HG03064 (cell line): ENCODE data around the gene PTPN4.

Source experiments
- ATAC-seq: cut with Tn5 transposase; IDR thresholded peaks from one replicate; pipeline ENCODE4 v1.9.1; 2021; ENCODE audit warnings: low read depth; ENCODE audit not compliant: unreplicated experiment

PTPN4 gene

DNA sequence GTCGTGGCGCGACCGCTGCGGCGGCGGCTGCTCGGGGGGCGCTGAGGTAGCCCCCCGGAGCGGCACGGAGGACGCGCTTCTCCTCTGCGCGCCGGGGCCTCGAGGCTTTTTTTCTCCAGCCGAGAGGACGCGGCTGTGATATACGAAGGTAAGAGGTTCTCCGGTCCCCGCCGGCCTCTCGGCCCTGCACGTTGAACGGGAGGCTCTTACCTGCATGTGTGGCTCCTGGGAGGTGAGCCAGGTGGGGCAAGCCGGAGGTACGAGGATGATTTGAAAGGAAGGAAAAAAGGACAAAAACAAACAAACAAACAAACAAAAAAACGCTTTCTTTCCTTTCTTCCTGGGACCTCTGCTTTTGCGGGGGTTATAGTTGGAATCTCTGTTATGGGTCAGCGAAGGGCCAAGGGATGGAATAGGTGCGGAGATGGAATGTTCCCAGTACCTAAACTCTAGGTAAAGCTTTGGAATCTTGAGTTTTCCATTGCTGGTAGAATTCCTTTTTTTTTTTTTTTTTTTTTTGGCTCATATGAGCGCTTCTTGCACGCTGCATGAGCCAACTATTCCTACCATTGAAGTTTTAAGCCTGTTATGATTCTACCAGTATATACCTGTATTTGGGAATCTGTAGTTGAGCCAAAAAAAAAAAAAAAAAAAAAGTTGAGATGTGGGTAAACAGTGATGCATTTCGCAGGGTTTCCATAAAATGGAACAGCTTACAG is 674 bp downstream of the PTPN4 start:
- peak; percentile 21 for ATAC-seq

DNA sequence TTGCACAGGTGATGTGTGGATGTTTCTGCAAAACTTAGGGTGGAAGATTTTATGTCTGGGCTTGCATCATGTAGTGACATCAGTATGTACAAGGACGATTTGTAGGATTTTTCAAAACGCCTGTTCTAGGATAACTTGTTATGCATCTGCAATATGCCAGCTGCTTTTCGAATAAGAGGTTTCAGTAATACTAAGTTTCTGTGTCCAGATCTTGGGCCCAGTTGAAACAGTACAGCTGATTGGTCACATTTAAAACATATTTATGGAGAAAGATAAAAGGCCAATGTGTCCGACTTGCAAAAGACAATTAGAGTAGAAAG is 1.2 kb downstream of the PTPN4 start:
- no peak for ATAC-seq

DNA sequence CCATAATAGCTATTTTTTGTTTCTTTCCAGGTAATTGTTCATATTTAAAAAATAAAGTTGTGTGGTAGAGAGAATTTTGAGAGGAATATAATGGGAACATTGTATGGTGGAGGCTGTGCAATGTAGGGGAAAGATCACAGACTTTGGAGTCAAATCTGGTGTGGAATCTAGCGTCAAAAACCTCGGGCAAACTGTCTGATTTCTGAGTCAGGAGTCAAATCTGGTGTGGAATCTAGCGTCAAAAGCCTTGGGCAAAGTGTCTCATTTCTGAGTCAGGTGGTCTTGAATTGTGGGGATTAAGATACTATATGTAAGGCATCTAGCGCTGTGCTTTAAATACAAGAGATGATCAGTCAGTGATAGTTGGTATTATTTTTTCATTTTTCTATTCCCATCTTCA is 5.1 kb downstream of the PTPN4 start:
- ATAC-seq, result no peak

DNA sequence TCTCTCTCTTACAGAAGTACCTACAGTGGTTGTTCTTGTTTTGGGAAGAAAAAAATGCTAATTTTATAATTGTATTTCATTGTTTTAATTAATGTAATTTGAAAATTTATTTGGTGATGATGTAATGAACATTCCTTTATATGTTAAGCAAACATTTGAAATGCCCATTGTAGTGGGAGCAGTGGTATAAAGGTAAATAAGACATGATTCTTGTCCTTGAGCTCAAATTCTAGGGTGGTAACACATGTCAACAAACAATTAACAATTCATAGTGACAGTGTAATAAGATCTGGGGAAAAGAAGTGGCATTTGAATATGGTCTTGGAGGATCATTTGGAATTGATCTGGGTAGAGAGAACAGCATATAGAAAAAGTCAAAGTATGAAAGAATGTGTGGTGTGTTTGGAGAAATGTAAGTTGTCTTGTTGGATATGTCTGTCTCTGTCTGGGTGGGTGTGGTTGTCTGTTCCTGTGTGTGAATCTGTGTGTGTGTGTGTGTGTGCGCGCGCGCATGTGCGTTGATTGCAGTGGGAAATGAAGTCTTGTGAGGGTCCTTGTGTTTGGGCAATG is 5.8 kb downstream of the PTPN4 start:
- no peak for ATAC-seq

DNA sequence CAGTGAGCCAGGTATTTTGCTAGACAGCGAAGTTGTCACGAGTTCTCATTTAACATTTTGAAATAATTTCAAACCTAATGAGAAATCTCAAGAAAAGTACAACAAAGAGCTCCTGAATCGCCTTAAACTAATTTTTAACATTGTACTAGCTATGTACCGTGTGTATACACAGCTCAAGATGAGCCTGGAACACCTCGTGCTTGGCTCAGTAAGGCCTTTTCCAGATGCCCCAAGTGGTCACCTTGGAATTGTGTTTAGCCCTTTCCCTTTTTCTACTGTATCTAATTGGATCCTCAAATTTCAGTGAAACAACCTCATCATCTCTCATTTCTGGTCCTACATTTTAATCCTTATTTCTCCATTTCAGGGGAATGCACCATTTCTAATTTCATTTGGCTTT is 7.2 kb downstream of the PTPN4 start:
- ATAC-seq, result no peak

DNA sequence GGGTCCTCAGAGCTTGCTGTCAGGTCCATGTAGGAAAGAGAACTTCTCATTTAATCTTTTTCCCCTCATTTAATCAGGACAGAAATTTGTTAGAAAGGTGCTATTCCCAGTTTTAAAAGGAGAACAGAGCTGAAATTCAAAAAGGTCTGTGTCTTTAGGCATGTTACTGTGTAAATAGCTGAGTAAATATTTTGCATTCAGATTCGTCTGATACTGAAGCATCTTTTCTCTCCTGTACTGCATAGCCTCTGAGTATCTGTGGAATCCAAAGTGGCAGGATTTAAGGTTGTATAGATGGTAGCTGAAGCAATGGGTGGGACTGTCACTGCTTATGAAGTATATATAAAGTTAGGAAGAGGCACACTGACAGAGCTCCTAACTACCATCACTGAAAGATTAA is 9.0 kb downstream of the PTPN4 start:
- ATAC-seq, result no peak

DNA sequence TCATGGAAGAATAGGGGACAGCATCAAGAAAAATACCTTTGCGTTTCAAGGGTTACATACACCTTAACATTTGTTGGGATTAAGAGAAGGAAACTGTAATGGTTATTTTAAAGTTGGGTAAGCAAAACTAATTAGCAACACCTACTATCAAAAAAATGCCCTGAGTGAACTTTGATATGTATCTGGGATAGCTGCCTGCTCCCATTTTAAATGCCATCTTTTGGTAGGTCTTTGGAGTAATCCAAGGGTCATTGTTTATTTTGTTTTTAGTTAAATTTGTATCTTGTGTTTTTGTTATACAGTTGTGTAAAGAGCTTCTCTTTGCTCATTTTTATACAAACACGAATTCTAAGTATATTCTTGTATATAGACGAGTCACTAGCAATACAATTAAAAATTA is 9.9 kb downstream of the PTPN4 start:
- ATAC-seq, result no peak

DNA sequence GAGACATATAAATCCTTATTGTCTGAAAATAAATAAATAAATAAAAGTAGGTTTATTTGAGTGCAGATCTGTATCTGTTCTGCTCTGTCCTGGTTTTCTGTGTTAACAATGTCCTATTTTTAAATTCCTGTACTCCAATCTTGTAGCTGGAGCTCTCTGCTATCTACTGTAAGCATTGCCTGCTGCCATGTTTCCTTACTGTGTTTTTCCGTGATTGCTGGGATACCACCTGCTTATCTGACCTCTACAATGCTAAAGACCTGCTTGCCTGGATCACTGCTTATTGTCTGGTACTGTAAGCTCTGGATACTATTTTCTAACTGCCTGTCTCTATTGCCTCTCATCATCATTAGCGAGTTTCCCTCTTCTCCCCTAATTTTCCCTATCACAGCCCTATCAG is 11.6 kb downstream of the PTPN4 start:
- ATAC-seq, result no peak

DNA sequence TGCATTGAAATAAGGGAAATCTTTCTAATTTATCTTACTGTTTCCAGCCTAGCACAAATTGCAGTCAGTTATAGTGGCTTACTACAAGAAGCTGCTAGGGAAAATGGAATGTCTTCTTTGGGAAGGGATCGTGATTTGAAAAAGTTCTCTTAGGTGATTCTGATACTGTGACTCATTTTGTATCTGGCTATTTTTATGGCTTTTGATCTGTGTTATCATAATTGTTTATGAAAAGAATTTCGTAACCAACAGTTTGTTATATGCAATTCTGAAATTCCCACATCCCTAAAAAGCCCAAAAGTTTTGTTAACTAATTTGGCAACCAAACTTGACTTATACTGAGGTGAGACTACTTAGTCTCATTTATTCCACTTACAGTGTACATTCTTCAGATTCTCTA is 12.4 kb downstream of the PTPN4 start:
- ATAC-seq, result no peak

DNA sequence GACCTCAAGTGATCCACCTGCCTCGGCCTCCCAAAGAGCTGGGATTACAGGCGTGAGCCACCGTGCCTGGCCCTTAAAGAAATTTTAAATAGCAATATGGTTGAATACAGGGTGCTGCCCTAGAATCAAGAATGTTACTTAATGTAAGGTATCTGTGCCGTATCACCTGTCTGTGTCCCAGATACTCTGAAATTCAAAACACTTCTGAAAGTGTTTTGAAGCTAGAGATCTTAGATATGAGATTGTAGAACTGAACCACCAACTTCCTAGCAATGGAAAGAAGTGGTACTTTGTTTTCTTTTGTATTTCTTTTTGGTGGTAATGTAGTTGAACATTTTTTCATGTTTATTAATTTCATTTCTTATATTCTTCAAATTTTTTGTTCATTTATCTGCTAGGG is 13.0 kb downstream of the PTPN4 start:
- no peak for ATAC-seq

DNA sequence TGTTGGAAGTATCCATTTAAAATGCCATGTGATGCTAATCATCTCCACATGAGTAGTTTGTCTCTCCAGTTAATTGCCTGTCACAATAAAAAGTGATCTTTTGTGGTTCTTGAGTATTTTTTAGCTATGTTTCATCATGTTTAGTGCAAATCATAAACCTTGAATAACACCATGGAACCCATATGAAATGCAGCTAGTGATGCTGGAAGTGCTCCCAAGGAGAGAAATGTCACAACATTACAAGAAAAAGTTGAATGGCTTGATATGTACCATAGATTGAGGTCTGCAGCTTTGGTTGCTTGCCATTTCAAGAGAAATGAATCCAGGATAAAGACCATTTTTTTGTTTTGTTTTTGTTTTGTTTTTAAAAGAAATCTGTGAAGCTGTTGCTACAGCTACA is 14.3 kb downstream of the PTPN4 start:
- ATAC-seq, result no peak

DNA sequence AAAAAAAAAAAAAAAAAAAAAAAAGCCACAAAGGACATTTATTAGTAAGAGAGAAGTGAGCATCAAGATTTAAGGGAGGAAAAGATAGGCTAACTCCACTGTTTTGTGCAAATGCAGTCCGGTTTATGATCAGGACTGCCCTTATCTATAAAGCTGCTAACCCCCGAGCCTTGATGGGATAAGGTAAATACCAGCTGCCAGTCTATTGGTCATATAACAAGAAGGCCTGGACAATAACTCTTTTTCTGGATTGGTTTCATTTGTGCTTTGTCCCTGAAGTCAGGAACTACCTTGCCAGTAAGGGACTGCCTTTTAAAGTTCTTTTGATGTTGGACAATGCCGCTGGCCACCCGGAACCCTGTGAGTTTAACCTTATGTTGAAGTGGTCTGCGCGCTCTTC is 15.4 kb downstream of the PTPN4 start:
- ATAC-seq, result no peak

DNA sequence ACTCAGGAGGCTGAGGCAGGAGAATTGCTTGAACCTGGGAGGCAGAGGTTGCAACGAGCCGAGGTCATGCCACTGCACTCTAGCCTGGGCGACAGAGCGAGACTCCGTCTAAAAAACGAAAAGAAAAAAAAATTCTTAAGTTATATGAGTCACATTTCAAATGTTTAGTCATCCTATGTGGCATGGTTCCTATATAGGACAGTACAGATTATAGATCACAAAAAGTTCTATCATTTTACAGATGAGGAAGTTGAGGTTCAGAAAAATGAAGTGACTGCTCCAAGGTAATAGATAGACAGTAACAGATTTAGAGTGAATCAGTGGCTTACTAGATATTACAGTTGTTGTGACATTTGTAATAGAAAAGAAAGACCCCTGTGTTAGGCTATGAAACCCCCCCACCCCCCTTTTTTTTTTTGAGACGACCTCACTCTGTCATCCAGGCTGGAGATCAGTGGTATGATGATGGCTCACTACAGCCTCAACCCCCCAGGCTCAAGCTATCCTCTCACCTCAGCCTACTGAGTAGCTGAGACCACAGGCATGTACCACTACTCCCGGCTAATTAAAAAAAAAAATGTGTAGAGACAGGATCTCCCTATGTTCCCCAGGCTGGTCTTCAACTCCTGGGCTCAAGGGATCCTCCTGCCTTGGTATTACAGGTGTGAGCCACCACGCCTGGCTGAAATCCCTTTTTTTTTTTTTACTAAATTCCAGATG is 22.7 kb downstream of the PTPN4 start:
- ATAC-seq, result no peak

DNA sequence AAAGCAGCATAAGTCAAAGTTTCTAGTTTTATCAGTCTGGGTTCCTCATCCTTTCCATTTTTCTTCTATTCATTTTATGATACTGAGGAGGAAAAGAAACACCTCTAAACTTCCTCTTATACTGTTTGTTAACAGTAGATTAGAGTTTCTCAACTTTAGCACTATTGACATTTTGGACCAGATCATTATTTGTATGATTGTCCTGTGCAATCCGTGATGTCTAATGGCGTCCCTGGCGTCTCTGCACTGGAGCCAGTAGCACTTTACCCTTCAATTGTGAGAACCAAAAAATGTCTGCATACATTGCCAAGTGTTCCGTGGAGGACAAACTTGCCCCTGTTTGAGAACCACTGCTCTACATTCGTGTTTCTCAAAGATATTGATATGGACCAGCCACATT is 25.2 kb downstream of the PTPN4 start:
- no peak for ATAC-seq

DNA sequence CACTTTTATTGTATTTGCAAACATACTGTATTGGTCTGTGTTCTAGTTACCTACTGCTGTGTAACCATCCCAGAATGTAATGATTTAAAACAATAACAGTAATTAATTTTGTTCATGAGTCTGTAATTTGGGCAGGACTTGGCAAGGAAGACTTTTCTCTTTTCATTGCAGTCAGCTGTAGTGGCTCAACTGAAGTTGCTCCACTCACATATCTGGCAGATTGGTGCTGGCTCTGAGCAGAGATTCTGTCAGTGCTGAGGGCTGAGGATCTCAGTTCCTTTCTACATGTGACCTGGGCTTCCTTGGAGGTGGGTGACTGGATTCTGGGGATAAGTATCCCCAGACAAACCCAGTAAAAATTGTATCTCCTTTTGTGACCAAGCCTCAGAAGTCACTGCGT is 26.6 kb downstream of the PTPN4 start:
- ATAC-seq, result no peak

DNA sequence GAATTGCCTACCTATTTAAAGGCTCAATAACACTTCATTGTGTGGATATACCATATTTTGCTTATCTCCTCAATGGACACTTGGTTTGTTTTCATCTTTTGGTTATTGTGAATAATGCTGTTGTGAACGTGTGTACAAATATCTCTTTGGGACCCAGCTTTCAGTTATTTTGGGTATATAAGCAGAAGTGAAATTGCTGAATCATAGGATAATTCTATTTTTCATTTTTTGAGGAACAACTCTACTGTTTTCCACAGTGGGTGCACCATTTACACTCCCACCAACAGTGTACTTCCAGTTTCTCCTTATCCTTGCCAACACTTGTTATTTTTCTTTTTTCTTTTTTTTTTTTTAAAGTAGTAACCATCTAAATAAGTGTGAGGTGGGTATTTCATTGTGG is 29.0 kb downstream of the PTPN4 start:
- no peak for ATAC-seq

DNA sequence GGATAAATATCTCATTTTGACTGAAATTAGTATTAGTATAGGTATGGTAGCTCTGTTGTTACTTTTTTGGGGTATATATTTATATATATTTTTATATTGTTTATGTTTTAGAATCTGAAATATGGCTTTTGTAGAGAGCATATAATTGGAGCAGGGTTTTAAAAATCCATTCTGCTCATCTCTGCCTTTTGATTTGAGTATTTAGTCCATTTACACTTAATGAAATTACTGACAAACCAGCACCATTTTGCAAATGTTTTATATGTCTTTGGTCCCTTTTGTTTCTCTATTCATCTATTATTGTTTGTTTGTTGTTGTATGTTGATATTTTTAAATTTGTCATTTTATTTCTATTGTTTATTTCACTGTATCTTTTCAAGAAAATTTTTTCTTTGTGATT is 30.7 kb downstream of the PTPN4 start:
- ATAC-seq, result no peak

DNA sequence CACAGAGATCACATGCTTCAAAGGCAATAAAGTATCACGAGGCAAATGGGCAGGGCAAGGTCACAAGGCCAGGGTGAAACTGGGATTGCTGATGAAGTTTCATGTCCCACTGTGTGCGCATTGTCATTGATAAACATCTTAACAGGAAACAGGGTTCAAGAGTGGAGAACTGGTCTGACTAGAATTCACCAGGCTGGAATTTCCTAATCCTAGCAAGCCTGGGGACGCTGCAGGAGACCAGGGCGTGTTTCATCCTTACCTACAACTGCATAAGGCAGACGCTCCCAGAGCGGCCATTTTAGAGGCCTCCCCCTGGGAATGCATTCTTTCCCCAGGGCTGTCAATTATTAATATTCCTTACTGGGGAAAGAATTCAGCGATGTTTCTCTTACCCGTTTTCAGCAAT is 33.2 kb downstream of the PTPN4 start:
- no peak for ATAC-seq

DNA sequence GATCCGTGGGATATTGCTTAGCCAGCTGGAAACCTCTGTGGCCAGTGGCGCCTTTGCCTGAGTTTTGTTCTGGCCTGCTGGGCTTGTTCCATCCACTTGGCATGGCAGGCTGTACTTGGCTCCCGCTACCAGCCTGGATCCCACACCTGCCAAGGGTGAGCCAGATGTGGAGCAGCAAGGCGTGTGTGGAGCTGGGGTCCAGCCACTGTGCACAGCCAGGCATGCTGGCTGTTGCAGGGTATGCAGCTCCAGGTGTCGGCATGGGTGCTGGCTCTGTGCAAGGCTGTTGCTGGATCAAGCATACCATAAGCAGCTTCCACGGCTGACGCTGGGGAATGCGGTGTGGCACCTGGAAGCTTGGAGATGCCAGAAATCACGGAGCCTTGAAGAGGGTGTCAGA is 34.5 kb downstream of the PTPN4 start:
- ATAC-seq, result no peak

DNA sequence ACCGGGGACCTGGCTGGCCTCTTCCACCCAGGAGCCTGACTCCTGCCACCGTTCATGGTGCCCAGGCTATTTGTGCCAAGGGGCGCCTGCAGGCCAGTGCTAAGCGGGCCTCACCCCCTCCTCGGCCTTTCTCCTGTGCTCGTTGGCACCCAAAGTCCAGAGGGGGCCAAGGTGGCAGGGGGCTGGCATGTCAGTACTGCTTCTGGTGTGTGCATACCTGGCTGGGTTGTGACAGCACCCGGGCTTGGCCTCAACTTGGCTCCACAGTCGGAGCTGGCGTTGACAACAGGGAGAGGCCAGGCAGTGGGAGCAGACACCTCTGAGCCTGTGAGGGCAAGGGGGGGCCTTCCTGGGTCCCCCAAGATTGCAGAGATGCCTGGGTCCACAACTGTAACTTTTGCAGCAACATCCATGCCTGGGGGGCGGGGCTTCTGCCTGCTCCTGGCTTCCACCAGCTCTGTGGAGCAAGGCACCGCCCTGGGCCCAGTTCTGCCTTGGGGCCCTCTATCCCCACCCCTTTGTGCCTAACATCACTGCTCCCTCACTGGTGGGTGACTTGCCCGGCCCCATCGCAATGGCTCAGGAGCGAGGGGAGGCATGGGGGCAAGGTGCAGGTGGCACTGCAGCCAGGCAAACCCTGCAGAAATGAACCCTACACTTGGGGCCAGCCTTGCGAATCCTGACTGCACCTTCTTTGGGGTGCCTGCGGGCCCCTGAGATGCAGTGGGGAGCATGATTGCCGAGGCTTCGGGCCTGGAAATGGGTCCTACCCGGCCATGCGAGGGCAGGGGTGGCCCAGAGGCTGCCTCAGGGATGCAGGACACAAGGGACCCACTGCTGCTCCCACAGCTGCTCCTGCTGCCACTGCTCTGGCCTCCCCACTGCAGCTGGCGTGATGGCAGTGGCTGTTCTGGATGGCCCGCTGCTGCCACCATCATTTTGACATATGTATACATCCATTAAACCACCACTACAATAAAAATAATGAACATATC is 35.9 kb downstream of the PTPN4 start:
- ATAC-seq, result no peak

DNA sequence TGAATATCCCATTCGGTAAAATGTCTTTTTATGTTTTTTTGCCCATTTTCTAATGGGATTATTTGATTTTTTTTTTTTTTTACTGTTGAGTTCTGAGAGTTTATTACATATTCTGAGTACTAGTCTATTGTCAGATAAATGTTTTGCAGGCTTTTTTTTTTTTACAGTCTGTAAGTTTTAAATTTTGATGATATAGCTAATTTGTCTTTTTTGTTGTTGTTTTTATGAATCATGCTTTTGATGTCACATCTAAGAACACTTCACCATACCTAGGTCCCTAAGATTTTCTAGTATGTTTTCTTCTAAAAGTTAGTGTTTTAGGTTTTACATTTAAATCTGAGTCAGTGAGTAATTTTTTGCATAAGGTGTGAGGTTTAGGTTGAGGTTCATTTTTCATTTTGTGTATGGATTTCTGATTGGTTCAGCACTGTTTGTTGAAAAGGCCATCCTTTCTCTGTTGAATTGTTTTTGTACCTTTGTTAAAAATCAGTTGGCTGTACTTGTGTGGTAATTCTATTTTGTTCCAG is 40.7 kb downstream of the PTPN4 start:
- ATAC-seq, result no peak
